Colon (tissue), 2 donors: ENCODE measurements around the gene SCN3A.

Experiments used
- FAIRE-seq: peaks from 2 replicates; lab custom pipeline; 2012; peaks lifted over from hg19 to GRCh38; lab: Jason Lieb, UNC
- donor health status: control.
- donor health status: control.

Gene SCN3A

DNA sequence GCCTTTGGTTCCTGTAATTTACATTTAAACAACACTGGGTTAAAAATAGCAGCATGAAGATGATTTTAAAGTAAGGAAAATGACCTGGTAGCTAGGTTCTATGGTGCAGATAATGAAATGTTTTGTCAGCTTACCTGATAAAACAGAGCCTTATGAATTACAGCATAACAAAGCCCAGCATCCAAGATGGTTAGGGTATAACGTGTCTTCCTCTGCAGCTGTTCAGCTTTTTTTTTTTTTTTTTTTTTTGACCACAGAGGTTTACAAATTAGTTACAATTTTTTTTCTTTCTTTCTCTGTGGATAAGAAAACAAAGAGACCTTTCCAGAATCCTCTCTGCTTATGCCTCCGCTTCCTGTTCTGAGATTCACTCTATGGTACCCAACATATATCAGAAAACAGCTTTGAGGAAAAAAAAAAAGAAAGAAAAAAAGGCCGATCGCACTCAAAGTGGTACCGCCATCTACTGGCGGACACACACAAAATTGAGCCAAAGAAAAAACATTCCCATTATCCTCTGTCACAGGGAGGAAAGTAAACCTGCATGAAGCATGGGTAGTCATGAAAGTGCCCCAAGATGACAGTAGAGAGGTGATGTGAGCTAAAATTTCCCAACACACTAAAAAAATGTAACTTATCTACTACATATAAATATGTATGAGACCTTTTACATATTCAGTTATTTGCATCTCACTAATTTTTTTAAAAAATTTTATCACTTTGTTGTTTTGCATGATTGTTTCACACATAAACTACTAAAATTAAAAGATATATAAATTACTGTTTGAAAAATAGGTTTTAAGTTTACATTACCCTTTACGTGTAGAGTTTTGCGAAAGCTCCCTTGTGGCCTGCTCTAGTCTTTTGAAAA, at the start of gene SCN3A:
Gene SCN3A (minus strand): TSS at position 362 of the 871 bp plus-strand sequence. CDS start 27,656 bp downstream, outside the sequence.
- no peak for FAIRE-seq

DNA sequence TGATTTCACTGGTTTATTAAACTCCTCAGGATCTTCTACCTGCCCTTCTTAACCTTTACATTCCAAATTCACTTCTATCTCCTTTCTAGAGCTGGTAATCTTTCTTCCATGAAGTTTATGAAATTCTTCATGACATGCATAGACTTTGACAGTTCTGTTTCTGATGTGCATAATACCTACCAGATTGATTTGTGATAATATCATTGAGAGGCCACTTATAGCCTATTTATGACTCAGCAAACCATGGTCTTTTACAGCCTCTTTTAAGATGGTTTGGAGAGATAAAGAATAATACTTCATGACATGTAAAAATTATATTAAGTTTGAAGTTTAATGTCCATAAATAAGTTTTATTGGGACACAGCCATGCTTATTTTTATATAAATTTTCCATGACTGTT, 49.3 kb upstream of the SCN3A start:
- no peak for FAIRE-seq

DNA sequence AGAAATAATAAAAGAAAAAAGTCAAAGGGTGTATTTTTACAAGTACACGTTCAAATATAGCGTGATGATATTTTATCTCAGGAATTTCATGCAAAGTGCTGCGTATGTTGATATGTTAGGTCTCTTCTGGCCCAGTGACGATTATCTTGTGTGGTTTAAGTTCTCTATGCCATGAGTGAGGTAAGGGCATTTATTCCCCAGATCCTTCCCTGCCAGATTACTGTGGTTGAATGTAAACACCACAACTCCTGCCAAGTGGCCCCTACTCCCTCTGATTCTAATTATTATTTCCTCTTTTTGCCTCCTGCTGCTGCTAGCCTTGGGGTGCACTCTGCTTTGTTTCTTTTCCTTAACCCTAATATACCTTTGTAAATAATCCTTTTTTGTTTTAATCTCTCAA, 47.5 kb upstream of the SCN3A start:
- no peak for FAIRE-seq

DNA sequence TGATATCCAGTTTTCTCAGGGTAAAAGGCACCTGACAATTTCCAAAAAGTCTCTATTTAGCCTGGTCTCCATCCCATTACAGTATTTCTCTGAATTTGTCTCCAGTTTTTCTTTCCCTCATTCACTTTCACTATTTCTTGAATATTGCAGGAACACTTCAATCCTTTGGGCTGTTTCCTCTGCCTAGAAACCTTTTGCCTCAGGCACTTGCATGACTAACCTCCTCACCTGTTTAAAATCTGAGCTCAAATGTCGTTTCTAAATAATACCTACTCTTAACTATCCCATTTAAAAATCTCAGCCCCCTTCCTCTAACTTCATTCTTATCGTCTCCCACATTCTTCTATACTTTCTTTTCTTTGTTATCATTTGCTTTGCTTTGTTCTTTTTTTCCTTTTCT, 44.4 kb upstream of the SCN3A start:
- no peak for FAIRE-seq

DNA sequence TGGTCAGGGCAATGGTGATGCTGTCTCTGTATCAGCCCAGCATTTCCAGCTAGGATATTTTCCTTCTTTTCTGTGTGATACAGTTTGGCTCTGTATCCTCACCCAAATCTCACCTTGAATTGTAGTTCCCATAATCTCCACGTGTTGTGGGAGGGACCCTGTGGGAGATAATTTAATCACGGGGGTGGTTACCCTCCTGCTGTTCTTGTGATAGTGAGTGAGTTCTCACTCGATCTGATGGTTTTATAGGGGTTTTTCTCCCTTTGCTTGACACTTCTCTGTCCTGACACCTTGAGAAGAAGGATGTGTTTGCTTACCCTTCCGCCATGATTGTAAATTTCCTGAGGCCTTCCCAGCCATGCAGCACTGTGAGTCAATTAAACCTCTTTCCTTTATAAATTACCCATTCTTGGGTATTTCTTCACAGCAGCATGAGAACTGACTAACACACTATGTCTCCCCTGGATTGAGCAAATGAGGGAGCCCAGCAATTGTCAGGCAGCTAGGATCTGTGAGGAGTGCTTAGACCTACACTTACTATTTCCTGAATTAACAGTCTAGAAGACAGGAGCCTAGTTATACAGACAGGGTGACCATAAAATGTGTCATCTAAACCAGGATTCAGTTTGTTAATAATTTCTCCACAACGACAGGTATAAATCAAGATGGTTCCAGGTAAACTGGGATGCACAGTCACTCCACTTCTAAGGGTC, 41.4 kb upstream of the SCN3A start:
- FAIRE-seq = no peak

DNA sequence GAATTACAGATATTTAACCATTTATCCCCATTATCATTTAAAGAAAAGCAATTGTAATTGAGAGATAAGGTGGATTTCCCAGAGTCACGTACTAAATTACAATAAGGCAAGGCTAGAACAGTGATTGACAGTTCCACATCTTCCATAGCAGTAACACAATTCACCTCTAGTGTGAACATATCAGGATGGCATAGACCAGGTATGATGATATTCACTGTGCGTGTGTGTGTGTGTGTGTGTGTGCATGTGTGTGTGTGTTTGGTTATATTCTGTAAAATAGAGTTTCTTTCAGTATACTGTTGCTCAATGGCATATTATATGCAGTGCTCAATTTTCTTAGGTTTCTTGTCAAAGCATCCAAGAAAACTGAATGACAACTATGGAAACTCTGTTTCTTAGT, 37.1 kb upstream of the SCN3A start:
- no peak for FAIRE-seq

DNA sequence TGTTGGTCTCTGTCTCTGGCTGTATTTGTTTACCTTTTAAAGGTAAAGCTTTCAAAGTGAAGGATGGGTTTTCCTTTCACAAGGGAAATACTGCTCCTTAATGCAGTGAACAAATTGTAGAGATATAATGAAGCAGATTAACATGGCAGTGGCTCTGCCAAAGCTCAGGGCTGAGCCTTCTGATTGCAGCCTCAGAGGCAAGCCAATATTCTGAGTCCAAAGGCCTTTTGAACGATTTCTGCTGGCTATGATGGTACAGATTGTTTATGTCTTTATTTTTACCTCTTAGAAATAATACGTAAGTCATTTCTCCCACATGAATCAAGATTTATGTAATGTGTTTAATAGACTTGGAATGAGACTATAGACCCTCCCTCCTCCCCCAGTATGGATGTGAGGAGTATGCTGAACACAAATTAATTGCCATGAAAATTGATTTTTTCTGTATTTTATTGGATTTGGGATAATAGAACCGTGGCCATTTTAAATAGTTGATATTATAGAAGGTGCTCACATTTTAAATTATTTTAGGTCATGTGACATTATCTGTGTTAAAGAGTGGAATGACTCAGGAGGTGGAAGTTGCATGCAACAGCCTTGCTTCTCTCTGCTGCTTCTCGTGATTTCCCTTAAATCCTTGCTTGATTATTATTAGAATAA, 36.1 kb upstream of the SCN3A start:
- no peak for FAIRE-seq

DNA sequence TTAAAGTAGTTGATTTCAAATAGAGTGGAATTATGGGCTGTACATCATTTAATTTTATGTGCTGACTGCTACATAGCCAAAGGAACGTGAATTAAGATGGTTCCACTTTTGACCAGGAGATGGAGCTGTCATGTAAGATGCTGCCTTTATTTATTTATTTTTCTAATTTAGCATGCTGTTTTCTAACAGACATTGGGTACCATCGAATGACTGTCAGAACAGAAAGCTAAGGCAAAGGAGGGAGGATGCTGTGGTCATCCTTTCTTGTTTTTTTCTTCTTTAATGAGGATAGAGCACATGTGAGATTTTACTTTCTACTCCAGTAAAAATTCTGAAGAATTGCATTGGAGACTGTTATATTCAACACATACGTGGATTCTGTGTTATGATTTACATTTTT, 35.4 kb upstream of the SCN3A start, which contains the start of gene SCN2A:
Gene SCN2A (plus strand): TSS at position 185 of the 400 bp plus-strand sequence. CDS start 56,410 bp downstream, outside the sequence.
- no peak for FAIRE-seq

DNA sequence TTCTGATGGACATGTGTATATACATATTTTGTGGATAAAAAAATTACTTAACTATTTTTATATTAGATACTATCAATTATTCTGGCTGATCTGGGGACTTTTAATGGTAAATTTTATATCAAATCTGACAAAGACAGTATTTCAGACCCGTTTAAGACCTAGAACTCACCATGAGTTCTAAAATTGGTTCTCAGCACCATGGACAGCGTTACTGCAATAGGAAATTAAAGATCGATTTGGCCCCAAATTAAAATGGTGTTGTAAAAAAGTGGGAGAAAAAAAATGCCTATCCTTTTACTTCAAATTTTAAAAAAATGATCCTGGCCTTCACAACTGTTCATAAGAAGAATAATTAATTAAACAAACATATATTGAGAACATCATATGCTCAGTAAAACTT, 34.4 kb upstream of the SCN3A start:
- FAIRE-seq = no peak

DNA sequence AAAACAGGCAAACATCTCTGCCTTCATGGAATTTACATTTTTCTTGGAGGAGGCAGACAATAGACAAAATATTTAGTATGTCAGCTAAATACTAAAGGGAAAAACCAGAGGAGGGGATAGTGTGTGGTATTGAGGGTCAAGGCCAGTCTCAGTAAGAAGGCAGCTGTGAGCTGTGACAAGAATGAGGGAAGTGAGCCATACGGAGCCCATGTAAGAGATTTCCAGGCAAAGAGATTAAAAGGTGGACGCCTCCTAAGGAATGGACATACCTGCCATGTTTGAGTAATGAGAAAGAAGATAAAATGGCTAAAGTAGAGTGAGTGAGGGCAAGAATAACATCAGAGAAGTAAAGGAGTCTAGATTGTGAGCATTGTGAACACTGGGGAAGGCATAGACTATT, 33.2 kb upstream of the SCN3A start:
- no peak for FAIRE-seq

DNA sequence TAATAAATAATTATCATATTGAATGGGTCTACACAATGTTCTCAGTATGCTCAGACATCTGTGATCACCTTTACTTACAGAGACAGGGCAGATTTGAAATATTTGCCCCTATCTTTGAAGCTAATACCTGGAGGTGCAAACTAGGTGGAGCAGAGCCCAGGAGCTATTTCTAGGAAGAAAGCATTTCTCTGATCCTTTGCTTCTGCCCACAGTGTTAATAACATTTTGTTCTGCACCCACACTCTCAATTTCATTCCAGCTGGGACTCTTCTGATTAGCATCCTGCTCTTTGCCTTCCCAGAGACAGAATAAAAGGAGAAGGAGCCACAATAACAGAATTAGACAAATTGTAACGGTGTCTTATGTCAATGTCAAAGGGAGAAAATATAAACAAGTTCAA, 23.7 kb upstream of the SCN3A start:
- FAIRE-seq = no peak

DNA sequence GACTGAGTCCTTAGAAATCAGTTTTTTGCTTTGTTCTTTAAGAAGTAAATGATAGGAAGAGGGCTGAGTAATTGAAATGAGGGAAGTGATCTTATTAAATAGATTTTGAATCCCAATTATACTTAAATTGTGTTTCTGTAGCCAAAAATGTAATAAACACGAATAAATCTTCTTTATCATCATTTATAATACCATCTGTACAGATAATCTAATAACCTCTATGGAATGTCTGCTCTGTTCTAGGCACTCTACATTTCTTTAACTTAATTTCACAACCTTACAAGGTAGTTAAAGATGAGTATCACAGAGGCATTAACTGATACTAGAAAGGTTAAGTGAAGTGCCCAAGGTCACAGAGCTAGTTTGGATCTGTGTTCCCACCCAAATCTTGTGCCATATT, 21.1 kb upstream of the SCN3A start:
- FAIRE-seq = no peak

DNA sequence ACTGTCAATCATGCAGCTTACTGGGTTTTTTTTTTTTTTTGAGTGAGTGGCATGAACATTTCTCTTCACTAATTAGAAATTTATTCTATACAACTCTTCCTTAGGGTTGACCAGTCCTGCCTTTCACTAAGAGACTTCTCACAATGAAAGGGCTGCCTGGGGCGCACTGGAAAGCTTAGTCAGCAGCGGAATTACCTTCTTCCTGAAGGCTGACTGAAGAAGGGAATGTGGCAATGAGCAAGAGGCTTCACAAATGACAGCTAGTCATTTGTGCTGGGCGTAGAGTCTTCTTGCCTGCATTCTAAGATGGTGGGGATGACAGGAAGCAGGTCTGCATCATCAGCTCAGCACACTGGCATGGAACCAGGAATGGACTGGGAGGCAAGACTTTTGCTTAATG, 15.6 kb upstream of the SCN3A start:
- no peak for FAIRE-seq

DNA sequence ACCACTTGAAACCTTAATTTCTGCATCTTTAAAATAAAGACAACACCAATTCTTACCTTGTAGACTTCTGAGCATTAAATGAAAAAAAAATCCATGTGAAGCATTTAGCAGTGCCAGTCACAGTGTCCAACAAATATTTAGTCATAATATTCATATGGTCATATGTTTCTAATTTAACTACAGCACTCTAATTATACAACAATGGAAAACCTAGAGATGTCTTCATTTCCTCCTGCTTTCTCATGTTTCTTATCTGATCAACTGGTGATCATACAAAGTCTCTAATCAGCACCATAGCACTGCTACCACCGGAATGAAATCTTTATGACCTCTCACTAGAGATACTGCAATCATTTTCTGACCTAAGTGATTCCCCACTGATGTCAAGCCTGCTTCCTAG, 10.2 kb upstream of the SCN3A start:
- no peak for FAIRE-seq

DNA sequence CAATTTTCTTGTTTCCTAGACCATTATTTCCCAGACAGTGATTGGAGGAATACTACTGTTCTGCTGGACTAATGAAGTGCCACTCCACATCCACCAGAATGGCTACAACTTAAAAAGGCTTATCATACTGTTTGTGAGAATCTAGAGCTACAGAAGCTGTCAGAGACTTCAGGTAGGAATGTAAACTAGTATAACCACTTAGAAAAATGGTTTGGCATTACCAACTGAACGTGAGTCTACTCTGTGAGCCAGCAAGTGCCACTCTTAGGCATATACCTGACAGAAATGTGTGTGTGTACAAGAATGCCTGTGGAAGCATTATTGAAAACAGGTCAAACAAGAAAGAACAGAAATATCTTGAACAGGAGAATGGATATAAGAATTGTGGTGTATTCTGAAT, 4.2 kb upstream of the SCN3A start:
- no peak for FAIRE-seq

DNA sequence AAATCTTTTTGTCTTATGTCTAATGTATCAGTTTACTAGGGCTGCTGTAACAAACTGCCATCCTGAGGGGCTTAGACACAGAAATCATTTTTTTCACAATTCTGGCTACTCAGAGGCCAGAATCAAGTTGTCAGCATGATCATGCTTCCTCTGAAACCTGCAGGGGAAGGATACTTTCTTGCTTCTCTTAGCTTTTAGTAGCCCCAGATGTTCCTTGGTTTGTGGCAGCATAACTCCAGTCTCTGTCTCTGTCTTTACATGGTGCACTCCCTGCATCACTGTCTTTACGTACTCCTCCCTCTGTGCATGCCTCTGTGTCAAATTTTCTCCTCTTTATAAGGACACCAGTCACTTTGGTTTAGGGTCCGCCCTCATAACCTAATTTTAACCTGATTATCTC, 2.0 kb upstream of the SCN3A start:
- no peak for FAIRE-seq

DNA sequence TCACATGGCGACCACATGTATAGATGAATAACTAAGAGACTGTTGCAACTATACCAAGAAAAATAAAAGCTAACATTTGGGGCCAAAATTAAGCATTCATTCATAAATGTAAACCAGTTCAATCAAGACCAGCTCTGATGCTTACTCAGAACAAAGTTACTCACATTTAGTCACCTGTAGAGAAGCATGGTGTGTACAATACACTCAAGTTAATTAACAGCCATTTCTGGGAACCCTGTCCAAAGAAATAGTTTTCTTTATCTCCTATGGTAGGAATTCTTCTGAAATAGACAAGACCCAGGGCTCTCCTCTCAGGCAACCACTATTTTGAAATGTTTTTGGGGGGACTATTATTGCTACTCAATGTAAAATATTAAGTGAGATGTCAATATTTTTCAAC, 1.6 kb downstream of the SCN3A start:
- FAIRE-seq = no peak

DNA sequence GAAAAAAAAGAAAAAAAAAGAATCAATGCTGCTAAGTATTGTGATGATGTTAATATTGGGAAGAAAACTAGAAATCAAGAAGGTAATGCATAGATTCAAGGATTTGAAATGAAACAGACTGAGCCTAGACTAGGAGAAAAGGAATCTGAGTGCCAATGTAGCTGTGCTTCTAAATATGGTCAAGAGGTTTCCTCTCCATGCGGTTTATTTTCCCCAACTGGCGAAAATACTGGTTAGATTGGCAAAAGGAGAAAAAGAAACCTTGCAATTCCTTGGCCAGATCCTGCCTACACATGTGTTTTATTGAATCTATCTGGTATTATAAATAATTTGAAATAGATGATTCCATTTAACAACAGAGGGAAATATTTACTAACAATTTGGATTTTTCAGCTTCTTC, 5.7 kb downstream of the SCN3A start:
- no peak for FAIRE-seq

DNA sequence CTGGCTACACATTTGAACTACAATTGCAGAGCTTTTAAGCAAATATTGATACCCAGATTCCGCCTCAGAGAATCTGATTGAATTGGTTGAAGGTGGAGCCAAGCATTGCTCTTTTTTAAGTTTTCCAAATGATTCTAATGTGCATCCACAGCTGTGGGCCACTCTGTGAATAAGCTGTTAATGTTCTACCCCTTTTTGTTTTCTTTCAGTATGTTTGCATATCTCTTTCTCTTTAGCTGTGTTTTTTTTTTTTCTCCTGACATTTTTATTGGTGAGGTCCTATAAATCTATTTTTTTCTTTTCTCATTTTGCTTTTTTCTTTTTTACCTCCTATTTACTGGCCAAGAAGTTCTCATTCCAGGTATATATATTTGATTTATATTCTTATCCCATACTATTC, 6.5 kb downstream of the SCN3A start:
- no peak for FAIRE-seq

DNA sequence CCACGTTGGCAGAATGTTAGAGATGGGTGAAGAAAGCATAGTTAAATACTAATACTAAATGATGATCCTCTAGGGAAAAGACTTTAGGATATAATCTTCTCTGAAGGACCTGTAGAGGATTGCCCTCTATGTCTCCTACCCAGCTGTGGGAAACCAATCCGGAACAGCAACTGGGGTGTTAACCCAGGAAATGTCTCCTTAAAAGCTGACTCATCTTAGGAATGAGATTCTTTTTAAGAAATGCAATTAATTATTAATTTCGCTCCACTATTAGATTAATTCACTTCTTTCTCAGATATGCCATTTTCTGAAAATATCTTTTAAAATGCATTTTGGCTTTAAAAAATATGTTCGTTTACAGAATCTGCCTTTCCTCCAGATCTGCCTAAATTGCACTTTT, 7.4 kb downstream of the SCN3A start:
- no peak for FAIRE-seq

DNA sequence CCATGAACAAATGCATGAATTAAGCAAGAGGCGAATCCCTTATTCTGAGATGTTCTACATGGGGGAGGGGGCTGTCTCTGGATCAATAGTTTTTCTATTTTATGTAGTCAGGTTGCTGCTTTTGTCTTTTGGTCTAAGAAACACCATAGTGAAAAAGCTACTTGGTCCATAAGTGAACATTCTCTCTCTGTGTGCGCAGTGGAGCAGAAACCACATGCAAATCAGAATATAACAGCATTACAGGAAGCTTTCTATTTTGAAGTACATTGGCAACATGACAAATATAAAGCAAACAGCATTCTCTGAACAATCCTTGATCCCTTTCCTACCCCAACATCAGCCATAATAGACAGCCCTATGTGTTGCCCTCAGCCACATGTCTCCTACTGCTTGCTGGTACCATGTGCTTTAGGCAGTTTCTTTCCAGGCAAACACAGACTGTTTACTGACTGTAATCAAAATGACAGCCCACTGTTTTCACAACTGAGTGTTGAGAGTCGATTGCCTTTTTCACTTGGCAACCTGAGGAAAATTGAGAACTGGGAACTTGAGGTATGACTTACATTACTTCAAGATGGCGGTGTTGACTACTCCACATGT, 10.6 kb downstream of the SCN3A start:
- no peak for FAIRE-seq

DNA sequence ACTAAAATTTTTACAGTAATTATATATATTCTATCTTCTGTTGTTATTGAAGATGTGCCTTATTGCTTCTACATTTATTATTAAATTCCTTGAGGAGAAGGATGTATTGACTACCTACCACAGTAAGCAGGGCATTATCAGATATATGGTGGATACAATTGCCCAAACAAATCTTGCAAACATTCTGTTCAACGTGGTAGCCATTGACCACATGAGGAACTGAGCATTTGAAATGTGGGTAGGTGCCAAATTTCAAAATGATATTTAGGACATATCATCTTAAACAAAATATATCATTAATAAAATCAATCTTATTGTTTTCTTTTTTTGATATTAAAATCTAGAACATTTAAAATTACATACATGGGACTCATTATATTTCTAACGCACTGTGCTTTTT, 11.1 kb downstream of the SCN3A start:
- FAIRE-seq = no peak
